Chondrocyte (in vitro differentiated cells): Measurements from ENCODE around the gene CBR1. TPM values are rescaled to one million over a fixed set of nuclear protein-coding genes. Genes with fewer than 3 reads are reported as not detected.

Experiments
- DNase-seq: peaks from one replicate; pipeline ENCODE4 v3.0.0; 2021; ENCODE audit warnings: mixed read lengths, low spot score
- H3K27ac Mint-ChIP-seq: one replicate; pipeline ENCODE4 v1.8.0; 2021; ENCODE audit warnings: mild to moderate bottlenecking, moderate library complexity, mixed read lengths; ENCODE audit not compliant: unreplicated experiment
- H3K27me3 Mint-ChIP-seq: 2 replicates; pipeline ENCODE4 v1.8.0; 2021; ENCODE audit warnings: low read depth, mixed read lengths
- H3K36me3 Mint-ChIP-seq: 2 replicates; pipeline ENCODE4 v1.8.0; 2021; ENCODE audit warnings: low read depth, mixed read lengths
- H3K4me1 Mint-ChIP-seq: 2 replicates; pipeline ENCODE4 v1.8.0; 2021; ENCODE audit warnings: low read depth, mild to moderate bottlenecking, mixed read lengths
- H3K4me3 Mint-ChIP-seq: one replicate; pipeline ENCODE4 v1.8.0; 2021; ENCODE audit warnings: mild to moderate bottlenecking, moderate library complexity, mixed read lengths; ENCODE audit not compliant: unreplicated experiment
- H3K9me3 Mint-ChIP-seq: 2 replicates; pipeline ENCODE4 v1.8.0; 2021; ENCODE audit warnings: low read depth, mixed read lengths
- total RNA-seq: library from RNA; stranded (reverse); gene quantifications from 3 replicates; pipeline ENCODE4 v1.2.1, GENCODE V29; 2021
- TF ChIP-seq, protein P1 (sequence below): fragments of 200-600 bp; sonication (generic); IDR thresholded peaks from 2 replicates; pipeline ENCODE4 v1.5.0; 2021; ENCODE audit warnings: antibody characterized with exemption, mild to moderate bottlenecking, moderate library complexity

CBR1 gene
- total RNA-seq, 1 donor from 2014 or later = 17.6 TPM

DNA sequence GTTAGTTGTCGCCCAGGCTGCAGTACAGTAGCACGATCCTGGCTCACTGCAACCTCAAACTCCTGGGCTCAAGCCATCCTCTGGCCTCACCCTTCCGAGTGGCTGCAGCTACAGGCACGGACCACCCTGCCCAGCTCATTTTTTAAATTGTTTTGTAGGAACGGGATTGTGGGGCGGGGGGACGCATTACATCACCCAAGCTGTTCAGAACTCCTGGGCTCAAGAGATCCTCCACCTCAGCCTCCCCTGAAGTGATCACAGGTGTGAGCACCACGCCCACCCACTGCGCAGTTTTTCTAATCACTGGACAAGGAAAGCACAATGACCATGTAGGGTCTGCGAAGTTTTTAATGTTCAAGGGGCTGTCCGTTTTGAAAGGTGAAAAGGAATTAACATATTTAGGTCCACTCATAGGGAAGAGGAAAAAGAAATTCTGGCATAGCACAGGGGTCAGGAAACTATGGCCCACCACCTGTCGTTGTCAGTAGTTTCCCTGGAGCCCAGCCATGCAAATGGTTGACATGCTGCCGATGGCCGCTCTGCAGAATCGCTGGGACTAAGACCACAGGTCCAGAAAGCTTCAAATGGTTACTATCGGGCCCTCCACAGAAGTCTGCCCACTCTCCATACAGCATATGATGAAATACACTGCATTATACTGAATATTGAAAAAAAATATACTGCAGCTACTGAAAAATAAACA, 35.5 kb upstream of the CBR1 start:
- TF ChIP-seq, protein P1, sequence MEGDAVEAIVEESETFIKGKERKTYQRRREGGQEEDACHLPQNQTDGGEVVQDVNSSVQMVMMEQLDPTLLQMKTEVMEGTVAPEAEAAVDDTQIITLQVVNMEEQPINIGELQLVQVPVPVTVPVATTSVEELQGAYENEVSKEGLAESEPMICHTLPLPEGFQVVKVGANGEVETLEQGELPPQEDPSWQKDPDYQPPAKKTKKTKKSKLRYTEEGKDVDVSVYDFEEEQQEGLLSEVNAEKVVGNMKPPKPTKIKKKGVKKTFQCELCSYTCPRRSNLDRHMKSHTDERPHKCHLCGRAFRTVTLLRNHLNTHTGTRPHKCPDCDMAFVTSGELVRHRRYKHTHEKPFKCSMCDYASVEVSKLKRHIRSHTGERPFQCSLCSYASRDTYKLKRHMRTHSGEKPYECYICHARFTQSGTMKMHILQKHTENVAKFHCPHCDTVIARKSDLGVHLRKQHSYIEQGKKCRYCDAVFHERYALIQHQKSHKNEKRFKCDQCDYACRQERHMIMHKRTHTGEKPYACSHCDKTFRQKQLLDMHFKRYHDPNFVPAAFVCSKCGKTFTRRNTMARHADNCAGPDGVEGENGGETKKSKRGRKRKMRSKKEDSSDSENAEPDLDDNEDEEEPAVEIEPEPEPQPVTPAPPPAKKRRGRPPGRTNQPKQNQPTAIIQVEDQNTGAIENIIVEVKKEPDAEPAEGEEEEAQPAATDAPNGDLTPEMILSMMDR = no peak
- H3K4me1 Mint-ChIP-seq = no peaks in the 10 kb centered on the region
- H3K9me3 Mint-ChIP-seq = no peaks in the 10 kb centered on the region
- no peak overlapping the region for H3K4me3 Mint-ChIP-seq
- H3K27ac Mint-ChIP-seq = no peak overlapping the region
- no peak for DNase-seq
- peaks cover 26% of the 10 kb centered on the region for H3K36me3 Mint-ChIP-seq
- no peaks in the 10 kb centered on the region for H3K27me3 Mint-ChIP-seq

DNA sequence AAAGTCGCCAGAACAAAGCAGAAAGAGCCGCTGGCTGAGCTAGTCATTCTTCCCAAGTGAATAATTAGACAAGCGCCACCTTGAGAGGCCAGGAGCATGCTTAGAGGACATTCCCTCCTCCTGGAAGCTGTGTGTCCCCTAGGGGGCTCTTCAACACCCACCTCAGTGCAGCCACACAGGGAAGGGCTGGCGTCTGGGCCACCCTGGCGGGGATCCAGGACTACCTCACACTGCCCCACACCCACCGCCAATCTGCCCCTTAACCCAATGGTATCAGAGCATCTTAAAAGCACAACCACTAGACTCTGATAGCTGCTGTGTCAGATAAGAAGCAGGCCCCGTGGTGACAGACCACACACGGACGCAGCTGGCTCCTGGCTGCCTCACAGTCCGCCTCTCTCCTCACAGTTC, 34.4 kb upstream of the CBR1 start:
- TF ChIP-seq, protein P1 = no peak
- H3K4me1 Mint-ChIP-seq = no peaks in the 10 kb centered on the region
- no peak overlapping the region for H3K27ac Mint-ChIP-seq
- H3K4me3 Mint-ChIP-seq = no peak overlapping the region
- H3K9me3 Mint-ChIP-seq = no peaks in the 10 kb centered on the region
- peaks cover 30% of the 10 kb centered on the region for H3K36me3 Mint-ChIP-seq
- no peaks in the 10 kb centered on the region for H3K27me3 Mint-ChIP-seq
- no peak for DNase-seq

DNA sequence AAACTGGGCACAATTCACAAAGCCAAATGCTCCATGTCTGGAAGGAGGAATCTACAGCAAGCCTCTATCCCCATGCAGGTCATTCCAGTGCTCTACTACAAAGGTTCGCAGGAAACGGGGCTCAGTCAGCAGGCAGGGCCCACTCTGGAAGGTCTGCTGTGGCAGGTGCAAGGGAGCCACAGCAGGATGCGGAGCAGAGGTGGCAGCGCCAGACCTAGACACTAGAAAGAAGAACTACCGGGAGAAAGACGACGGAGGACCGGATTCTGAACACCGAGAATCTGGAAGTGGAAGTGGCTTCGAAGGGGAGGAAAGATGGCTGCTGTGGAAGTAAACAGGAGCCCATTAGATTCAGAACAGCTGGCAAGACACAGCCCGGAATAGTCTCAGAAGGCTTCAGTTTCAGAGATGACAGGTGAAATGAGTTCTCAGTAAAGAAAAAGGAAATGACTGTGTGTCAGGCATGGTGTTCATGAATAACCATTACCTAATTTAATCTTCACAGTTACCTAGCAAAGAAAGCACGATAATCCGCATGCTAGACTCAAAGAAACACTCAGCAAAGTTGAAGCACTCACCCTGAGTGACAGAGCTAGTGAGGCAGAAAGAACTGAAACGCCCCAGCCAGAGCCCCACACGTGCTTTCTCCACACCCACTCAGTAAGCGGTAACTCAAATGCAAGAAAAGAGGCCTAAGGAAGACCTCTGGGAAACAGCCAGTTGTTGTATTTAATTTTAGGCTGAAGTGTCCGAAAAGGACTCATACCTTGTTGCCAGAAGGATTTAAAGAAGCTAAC, 30.9 kb upstream of the CBR1 start:
- Mint-ChIP-seq H3K4me1 (no peaks in the 10 kb centered on the region), H3K27ac (no peak overlapping the region), H3K4me3 (no peak overlapping the region), H3K9me3 (no peaks in the 10 kb centered on the region), H3K27me3 (no peaks in the 10 kb centered on the region), H3K36me3 (peaks cover 41% of the 10 kb centered on the region)
- TF ChIP-seq, protein P1 = no peak
- no peak for DNase-seq

DNA sequence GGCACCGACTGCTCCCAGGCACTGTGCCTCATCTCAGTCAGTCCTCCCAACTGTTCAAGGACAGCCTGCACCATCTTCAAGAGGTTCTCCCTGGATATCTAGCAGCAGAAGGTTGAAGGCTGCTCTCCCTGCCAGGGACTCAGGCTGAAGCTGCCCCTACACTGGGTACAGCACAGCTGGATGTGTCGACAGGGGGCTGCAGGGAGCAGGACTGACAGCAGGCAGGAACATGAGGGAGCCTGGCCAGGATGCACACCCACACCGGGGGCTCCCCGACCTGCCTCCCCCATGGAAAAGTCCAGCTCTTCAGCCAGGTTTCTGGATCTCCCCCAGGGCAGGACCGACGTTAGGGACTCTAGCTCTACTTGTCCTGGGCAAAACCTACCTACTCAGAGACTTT, 30.0 kb upstream of the CBR1 start:
- no peaks in the 10 kb centered on the region for H3K9me3 Mint-ChIP-seq
- no peak overlapping the region for H3K27ac Mint-ChIP-seq
- DNase-seq = no peak
- no peaks in the 10 kb centered on the region for H3K27me3 Mint-ChIP-seq
- H3K4me3 Mint-ChIP-seq = no peak overlapping the region
- TF ChIP-seq, protein P1 = no peak
- peaks cover 43% of the 10 kb centered on the region for H3K36me3 Mint-ChIP-seq
- no peaks in the 10 kb centered on the region for H3K4me1 Mint-ChIP-seq

DNA sequence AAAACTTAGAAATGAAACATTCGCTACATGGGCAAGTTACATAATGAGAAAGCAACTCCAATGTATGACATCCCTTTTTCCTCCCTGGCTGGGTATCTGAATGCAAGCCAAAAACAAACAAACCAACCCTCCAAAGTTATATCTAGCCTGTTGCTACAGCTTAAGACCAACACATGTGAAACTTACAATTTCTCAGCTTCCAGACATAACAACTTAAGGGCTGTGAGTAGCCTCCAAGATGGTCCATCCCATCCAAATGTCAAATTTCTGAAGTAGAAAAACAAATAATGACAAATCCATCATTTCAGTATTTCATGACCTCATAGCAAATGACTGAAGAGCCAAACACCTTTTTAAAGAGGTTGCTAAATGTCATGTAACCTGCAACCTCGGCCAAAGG, 29.4 kb upstream of the CBR1 start:
- Mint-ChIP-seq H3K27me3 (no peaks in the 10 kb centered on the region), H3K4me3 (no peak overlapping the region), H3K9me3 (no peaks in the 10 kb centered on the region), H3K27ac (no peak overlapping the region), H3K4me1 (no peaks in the 10 kb centered on the region), H3K36me3 (peaks cover 43% of the 10 kb centered on the region)
- no peak for DNase-seq
- TF ChIP-seq, protein P1 = no peak
